ENCODE data around the gene SEMA7A.

The SEMA7A gene

GRCh38 chr15:74451861-74452835 is 18.4 kb upstream of the SEMA7A start:
- no peak overlapping the region for H3K4me3 ChIP-seq (ENCODE audit: low read depth, low read length)
- DNase-seq (ENCODE audit: low read depth) = no peak
- TF ChIP-seq MAX (IDR thresholded peaks at IDR 0.05; ENCODE audit: low read depth, low read length) (no peak), MYC (IDR thresholded peaks at IDR 0.05; ENCODE audit: low read depth, low read length) (no peak), POLR2A (IDR thresholded peaks at IDR 0.05; ENCODE audit: extremely low read depth, insufficient read length) (no peak), CTCF (IDR thresholded peaks at IDR 0.05; ENCODE audit: low read depth, low read length) (no peak)

GRCh38 chr15:74451322-74451721 is 17.6 kb upstream of the SEMA7A start:
- H3K4me3 ChIP-seq (ENCODE audit: low read depth, low read length) = no peak overlapping the region
- TF ChIP-seq MYC (IDR thresholded peaks at IDR 0.05; ENCODE audit: low read depth, low read length) (no peak), MAX (IDR thresholded peaks at IDR 0.05; ENCODE audit: low read depth, low read length) (no peak), POLR2A (IDR thresholded peaks at IDR 0.05; ENCODE audit: extremely low read depth, insufficient read length) (no peak), CTCF (IDR thresholded peaks at IDR 0.05; ENCODE audit: low read depth, low read length) (no peak)
- no peak for DNase-seq (ENCODE audit: low read depth)

- TF ChIP-seq MAX (IDR thresholded peaks at IDR 0.05; ENCODE audit: low read depth, low read length) = no peak
- TF ChIP-seq CTCF (IDR thresholded peaks at IDR 0.05; ENCODE audit: low read depth, low read length) = no peak
- TF ChIP-seq MYC (IDR thresholded peaks at IDR 0.05; ENCODE audit: low read depth, low read length) = no peak
- TF ChIP-seq POLR2A (IDR thresholded peaks at IDR 0.05; ENCODE audit: extremely low read depth, insufficient read length) = no peak
- DNase-seq (ENCODE audit: low read depth) = no peak
- no peak overlapping the region for H3K4me3 ChIP-seq (ENCODE audit: low read depth, low read length)
Measured at GRCh38 chr15:74449643-74450205, 16.0 kb upstream of the SEMA7A start.

GRCh38 chr15:74449095-74449494 is 15.3 kb upstream of the SEMA7A start:
- no peak overlapping the region for H3K4me3 ChIP-seq (ENCODE audit: low read depth, low read length)
- TF ChIP-seq POLR2A (IDR thresholded peaks at IDR 0.05; ENCODE audit: extremely low read depth, insufficient read length) = no peak
- TF ChIP-seq MAX (IDR thresholded peaks at IDR 0.05; ENCODE audit: low read depth, low read length) = no peak
- TF ChIP-seq MYC (IDR thresholded peaks at IDR 0.05; ENCODE audit: low read depth, low read length) = no peak
- TF ChIP-seq CTCF (IDR thresholded peaks at IDR 0.05; ENCODE audit: low read depth, low read length) = no peak
- DNase-seq (ENCODE audit: low read depth) = no peak

- no peak for DNase-seq (ENCODE audit: low read depth)
- no peak overlapping the region for H3K4me3 ChIP-seq (ENCODE audit: low read depth, low read length)
- TF ChIP-seq CTCF (IDR thresholded peaks at IDR 0.05; ENCODE audit: low read depth, low read length) = no peak
- no peak for TF ChIP-seq MAX (IDR thresholded peaks at IDR 0.05; ENCODE audit: low read depth, low read length)
- TF ChIP-seq MYC (IDR thresholded peaks at IDR 0.05; ENCODE audit: low read depth, low read length) = no peak
- no peak for TF ChIP-seq POLR2A (IDR thresholded peaks at IDR 0.05; ENCODE audit: extremely low read depth, insufficient read length)
Measured at GRCh38 chr15:74445816-74446763, 12.3 kb upstream of the SEMA7A start.
